AG04449 (cell line): ENCODE results near the gene KLF12.

ENCODE experiments used
- CTCF ChIA-PET: fragments of 350-600 bp; formaldehyde crosslinking; extraction: SDS; loops from one replicate; lab custom pipeline; 2021; ENCODE audit warnings: antibody characterized with exemption; lab: Yijun Ruan, JAX
- POLR2A ChIA-PET: fragments of 400-600, 350-600 bp; formaldehyde crosslinking; extraction: SDS; loops from one replicate; lab custom pipeline; 2020; ENCODE audit warnings: antibody characterized with exemption, inconsistent platforms; lab: Yijun Ruan, JAX
- DNase-seq: peaks from one replicate; pipeline ENCODE4 v3.0.0-alpha.2; 2010; ENCODE audit warnings: low read depth, low spot score
- H3K4me3 ChIP-seq: 2 replicates; pipeline ENCODE4 v1.5.1; 2011; ENCODE audit warnings: low read depth, mild to moderate bottlenecking, control low read depth, low read length
- CTCF ChIP-seq: IDR thresholded peaks from one replicate; pipeline ENCODE4 v1.5.1; 2011; ENCODE audit warnings: mild to moderate bottlenecking, moderate library complexity, low read length, control low read depth, inconsistent platforms; ENCODE audit not compliant: insufficient read depth; ENCODE audit errors: missing control alignments

The KLF12 gene

GRCh38 chr13:74103970-74104555, 30.1 kb downstream of the KLF12 start:
- TF ChIP-seq CTCF = no peak
- POLR2A ChIA-PET = no interaction called here
- no peak overlapping the region for H3K4me3 ChIP-seq
- no peak for DNase-seq
- CTCF ChIA-PET = no interaction called here

GRCh38 chr13:74103196-74103595, 31.0 kb downstream of the KLF12 start:
- no peak overlapping the region for H3K4me3 ChIP-seq
- no peak for DNase-seq
- CTCF ChIA-PET = no interaction called here
- no peak for TF ChIP-seq CTCF
- POLR2A ChIA-PET = no interaction called here

GRCh38 chr13:74102691-74103090, 31.5 kb downstream of the KLF12 start:
- no peak for TF ChIP-seq CTCF
- ChIA-PET CTCF (no interaction called here), POLR2A (no interaction called here)
- DNase-seq = no peak
- no peak overlapping the region for H3K4me3 ChIP-seq

- CTCF ChIA-PET = no interaction called here
- POLR2A ChIA-PET = no interaction called here
- no peak for TF ChIP-seq CTCF
- no peak for DNase-seq
- H3K4me3 ChIP-seq = no peak overlapping the region
Measured at GRCh38 chr13:74101436-74101835, 32.8 kb downstream of the KLF12 start.

- CTCF ChIA-PET = interaction anchor here (1.1 kb wide), 1 partner anchor 262 kb away, joined by 3 read pairs; no protein-coding TSS in a partner anchor
- POLR2A ChIA-PET = no interaction called here
- DNase-seq = no peak
- no peak overlapping the region for H3K4me3 ChIP-seq
- TF ChIP-seq CTCF = no peak
Measured at GRCh38 chr13:74098077-74098476, 36.1 kb downstream of the KLF12 start.

GRCh38 chr13:74097116-74097515, 37.1 kb downstream of the KLF12 start:
- ChIA-PET POLR2A (no interaction called here), CTCF (no interaction called here)
- H3K4me3 ChIP-seq = no peak overlapping the region
- DNase-seq = no peak
- no peak for TF ChIP-seq CTCF
